Activated gamma-delta T cell treated with anti-CD3 and anti-CD28 coated beads, Interleukin-2, amount 50 U/mL, for 16 hours (primary cell): Measurements from ENCODE around the gene PIP4K2B.
"Not testable (repeated sequence)": the region's sequence is repeated elsewhere in the genome, so short reads cannot be mapped to it uniquely, and the experiment has no call there.

Experiments
- DNase-seq: peaks from one replicate; pipeline ENCODE4 v3.0.0-alpha.2; 2020; ENCODE audit warnings: low read depth

The PIP4K2B gene

DNA sequence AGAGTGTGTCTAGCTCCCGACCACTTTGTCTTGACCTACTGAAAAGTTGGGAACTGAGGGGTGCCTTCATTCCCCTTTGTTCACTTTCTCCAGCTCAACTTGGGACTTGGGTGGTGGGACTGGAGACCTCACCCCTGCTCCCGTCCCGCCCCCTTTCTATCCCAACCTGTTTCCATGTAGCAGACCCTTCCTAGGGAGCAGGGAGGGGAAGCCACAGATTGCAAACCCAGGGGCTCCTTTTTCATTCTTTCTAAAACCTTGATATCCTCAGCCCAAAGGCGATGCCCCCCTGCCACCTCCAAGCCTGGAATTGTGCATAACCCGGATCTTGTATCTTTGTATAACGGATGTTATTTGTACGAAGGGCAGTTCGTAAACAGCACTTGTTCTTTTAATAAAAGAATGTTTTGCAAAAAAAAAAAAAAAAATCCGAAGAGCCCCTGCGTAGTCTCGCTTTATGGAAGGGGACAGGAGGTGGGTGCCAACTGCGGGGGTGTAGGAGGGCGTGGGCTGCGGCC lies 69.9 kb downstream of the PIP4K2B start:
- DNase-seq: no peak

DNA sequence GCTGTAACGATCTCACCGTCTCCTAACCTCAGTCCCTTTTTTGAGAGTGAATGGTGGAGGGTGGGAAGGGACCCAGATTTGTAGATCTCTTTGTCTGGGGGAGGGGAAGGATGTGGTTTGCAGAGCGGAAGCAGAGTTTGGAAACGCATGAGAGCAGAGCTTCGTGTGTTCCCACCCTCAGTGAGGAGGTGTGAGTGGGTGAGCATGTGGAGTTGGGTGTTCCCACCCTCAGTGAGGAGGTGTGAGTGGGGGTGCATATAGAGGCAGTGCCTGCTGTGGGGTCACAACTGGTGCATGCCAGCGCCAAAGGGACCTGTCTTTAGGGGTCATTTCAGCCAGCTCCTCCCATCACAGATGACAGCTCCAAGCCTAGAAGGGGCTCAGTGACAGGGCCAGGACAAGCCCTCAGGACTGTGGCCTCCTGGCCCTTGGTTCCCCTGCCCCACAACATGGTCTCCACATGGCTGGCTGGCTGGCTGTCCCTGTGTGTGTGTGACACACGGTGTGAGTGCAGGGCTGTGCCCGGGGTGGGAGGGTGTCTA lies 71.0 kb downstream of the PIP4K2B start:
- DNase-seq: peak; percentile 60

DNA sequence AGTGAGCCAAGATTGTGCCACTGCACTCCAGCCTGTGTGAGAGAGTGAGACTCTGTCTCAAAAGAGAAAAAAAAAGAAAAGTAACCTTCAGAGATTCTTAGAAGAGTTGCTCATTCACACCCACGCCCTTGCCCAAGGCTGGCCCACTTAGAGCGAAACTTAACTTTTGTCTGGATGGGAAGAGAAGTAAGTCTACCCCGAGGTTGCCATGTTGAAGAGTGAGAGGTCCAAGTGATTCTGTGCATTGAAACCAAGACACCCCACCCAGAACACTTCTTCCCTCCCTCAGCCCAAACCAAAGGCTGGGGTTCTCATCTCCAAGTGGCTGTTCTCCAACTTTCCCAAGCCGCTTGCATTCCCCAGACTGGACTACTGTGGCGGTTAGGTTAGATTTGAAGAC lies 71.6 kb downstream of the PIP4K2B start:
- DNase-seq: peak; percentile 63

DNA sequence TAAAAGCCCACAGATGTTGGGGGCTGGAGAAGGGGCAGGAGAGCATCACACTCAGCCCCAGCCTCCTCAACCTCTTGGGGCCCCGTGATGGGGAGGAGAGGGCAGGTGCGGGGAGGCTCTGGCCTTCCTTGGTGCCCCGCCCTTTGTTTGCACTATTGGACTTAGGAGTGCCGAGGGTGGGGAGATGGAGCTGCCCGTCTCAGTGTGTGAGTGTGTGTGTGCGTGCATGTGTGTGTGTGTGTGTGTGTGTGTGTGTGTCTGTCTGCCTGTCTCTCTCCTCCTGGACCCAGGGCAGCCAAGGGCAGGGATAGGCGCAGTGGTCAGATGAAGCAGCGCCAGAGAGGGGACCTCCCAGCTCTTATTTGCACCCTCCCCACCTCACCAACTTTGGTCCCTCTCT lies 73.2 kb downstream of the PIP4K2B start:
- DNase-seq: not testable (repeated sequence)

DNA sequence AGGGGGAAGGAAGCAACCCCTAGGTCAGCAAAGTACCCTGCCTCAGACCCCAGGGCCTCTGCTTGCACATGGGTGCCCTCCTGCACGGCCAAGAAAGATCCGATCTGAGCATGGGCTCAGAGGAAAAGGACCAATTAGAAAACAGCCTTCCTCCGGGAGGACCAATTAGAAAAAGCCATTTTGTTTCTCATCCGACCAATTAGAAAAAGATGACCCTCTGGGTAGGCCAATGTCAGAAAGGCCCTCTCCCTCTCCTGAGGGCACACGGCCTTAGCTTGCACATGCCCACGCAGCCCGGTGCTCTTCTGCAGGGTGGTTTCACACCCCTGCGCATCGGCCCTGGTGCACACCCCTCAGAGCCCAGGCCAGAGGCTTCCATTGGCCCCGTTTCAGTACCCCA lies 74.3 kb downstream of the PIP4K2B start:
- DNase-seq: no peak

DNA sequence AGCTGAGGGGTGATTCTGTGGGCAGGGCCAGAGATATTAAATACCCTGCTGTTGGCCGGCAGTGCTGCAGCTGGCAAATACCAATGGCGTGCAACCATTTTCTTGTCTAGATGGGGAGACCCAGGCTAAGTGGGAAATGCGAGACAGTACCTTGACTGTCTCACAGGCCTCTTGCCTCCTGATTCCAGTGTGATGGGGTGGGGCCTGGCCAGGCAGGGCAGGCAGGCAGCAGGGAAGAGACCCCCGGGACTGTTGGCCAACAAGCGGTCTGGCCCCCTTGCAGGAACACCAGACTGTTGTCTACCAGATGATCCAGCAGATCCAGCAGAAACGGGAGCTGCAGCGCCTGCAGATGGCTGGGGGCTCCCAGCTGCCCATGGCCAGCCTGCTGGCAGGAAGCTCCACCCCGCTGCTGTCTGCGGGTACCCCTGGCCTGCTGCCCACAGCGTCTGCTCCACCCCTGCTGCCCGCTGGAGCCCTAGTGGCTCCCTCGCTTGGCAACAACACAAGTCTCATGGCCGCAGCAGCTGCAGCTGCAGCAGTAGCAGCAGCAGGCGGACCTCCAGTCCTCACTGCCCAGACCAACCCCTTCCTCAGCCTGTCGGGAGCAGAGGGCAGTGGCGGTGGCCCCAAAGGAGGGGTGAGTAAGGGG lies 74.9 kb downstream of the PIP4K2B start:
- DNase-seq: no peak

DNA sequence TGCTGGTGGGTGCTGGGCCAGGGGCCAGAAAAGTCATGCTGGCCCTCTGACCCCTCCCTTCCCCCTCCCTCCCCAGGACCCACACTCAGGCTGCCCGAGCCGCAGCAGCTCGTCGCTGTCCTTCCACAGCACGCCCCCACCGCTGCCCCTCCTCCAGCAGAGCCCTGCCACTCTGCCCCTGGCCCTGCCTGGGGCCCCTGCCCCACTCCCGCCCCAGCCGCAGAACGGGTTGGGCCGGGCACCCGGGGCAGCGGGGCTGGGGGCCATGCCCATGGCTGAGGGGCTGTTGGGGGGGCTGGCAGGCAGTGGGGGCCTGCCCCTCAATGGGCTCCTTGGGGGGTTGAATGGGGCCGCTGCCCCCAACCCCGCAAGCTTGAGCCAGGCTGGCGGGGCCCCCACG lies 77.6 kb downstream of the PIP4K2B start:
- no peak for DNase-seq

DNA sequence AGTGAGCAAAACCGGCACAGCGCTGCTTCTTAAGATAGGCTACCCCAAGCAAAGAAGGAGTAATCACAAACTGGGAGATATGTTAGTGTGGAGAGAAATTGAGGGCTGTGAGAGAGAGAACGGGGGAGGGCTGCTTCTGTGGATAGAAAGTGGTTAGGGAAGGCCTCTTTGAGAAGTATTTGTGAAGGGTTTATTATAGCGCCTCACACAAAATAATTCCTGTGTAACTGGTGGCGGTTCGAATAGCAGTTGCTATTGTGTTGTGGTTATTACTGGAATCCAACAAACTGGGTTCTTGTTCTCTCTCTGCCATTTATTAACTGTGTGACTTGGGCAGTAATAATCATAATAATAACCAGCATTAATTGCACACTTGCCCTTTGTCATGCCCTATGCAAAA lies 78.4 kb downstream of the PIP4K2B start:
- DNase-seq: no peak

DNA sequence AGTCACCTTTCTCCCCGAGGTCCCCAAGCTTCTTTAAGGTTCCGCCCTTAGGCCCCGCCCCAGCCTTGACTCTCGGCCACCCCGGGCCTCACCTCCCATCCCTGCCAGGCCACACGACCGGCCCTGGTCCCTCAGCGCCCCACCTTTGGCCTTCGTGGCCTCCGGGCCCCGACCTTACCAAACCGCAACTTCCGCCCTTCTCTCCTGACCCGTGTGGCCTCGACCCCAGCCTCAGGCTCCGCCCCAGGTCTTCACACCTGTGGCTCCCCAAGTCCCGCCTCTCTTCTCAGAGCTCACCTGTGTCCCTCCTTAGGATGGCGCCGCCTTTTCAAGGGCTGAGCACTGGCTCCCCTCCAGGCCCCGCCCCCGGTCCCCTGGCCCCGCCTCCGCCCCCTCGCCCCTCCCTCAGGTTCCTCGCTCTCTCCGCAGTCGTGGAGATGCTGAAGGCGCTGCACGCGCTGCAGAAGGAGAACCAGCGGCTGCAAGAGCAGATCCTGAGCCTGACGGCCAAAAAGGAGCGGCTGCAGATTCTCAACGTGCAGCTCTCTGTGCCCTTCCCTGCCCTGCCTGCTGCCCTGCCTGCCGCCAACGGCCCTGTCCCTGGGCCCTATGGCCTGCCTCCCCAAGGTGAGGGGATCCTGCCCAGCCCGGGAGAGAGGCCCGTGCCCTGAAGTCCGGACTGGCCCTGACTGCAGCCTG lies 79.3 kb downstream of the PIP4K2B start:
- DNase-seq: no peak

DNA sequence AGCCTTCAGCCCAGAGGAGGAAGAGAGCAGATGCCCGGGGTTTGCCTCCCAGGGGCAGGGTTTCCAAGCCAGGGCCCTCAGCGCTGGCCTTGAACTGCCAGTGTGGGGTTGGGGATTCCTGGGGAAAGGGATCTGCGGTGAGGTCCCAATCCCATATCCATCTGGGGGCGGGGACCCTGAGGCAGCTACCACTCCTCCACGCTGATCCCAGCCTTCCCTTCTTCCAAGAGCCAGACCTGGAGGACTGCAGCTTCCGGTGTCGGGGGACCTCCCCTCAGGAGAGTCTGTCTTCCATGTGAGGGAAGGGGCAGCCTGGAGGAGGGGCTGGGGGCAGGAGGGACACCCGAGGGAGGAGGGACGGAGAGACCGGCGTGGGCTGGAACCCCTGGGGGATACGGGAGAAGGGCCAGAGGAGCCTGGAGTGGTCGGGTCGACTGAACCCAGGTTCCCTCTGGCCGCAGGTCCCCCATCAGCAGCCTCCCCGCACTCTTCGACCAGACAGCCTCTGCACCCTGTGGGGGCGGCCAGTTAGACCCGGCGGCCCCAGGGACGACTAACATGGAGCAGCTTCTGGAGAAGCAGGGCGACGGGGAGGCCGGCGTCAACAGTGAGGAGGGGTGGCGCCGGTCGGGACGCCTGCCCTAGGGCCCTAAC lies 79.9 kb downstream of the PIP4K2B start:
- DNase-seq: no peak

DNA sequence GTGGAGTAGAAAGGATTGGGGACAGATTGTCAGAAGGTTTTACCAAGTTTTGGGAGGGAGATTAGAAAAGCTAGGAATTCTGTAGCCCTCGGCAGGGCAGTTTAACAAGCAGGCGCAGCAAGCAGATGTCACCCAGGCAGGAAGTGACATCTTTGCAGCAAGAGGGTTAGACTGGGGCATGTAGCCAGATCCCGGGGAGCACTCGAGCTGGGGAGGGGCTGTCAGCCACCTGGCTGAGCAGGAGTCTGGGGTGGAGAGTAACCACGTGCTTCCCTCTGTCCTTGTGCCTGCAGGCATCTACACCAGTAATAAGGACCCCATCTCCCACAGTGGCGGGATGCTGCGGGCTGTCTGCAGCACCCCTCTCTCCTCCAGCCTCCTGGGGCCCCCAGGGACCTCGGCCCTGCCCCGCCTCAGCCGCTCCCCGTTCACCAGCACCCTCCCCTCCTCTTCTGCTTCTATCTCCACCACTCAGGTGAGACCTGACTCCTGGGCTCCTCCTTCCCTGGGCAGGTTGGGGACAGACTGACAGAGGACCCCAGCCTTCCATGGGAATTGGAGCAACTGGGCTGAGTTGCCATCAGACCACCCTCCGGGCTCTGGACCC lies 82.1 kb downstream of the PIP4K2B start:
- no peak for DNase-seq

DNA sequence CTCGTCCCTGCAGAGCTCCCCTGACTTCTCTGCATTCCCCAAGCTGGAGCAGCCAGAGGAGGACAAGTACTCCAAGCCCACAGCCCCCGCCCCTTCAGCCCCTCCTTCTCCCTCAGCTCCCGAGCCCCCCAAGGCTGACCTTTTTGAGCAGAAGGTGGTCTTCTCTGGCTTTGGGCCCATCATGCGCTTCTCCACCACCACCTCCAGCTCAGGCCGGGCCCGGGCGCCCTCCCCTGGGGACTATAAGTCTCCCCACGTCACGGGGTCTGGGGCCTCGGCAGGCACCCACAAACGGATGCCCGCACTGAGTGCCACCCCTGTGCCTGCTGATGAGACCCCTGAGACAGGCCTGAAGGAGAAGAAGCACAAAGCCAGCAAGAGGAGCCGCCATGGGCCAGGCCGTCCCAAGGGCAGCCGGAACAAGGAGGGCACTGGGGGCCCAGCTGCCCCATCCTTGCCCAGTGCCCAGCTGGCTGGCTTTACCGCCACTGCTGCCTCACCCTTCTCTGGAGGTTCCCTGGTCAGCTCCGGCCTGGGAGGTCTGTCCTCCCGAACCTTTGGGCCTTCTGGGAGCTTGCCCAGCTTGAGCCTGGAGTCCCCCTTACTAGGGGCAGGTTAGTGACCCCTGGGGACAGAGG lies 82.9 kb downstream of the PIP4K2B start:
- DNase-seq: no peak
